WTC11 (cell line): Measurements from ENCODE around the gene ASCC1.

ENCODE experiments used
- TCF7 ChIP-seq: sonication (generic); formaldehyde crosslinking; IDR thresholded peaks from 2 replicates; pipeline ENCODE4 v1.8.0; 2022; ENCODE audit warnings: mild to moderate bottlenecking, low read depth, missing genetic modification reagents, moderate library complexity
- TF ChIP-seq, protein P1 (sequence below): sonication (generic); formaldehyde crosslinking; IDR thresholded peaks from 2 replicates; pipeline ENCODE4 v1.8.0; 2023; ENCODE audit warnings: mild to moderate bottlenecking, missing genetic modification reagents
- TF ChIP-seq, protein P2 (sequence below): fragments of 200-600 bp; IDR thresholded peaks from 2 replicates; pipeline ENCODE4 v1.8.0; 2022; ENCODE audit warnings: antibody characterized with exemption
- TF ChIP-seq, protein P3 (sequence below): sonication (generic); formaldehyde crosslinking; IDR thresholded peaks from 2 replicates; pipeline ENCODE4 v1.8.0; 2023; ENCODE audit warnings: missing genetic modification reagents, mild to moderate bottlenecking, borderline replicate concordance
- TF ChIP-seq, protein P4 (sequence below): sonication (generic); formaldehyde crosslinking; IDR thresholded peaks from 2 replicates; pipeline ENCODE4 v1.8.0; 2022; ENCODE audit warnings: mild to moderate bottlenecking, missing genetic modification reagents
- TF ChIP-seq, protein P5 (sequence below): fragments of 250-450 bp; sonication (Bioruptor Pico); IDR thresholded peaks from 2 replicates; pipeline ENCODE4 v2.1.2; 2022; ENCODE audit warnings: mild to moderate bottlenecking, moderate library complexity

DNA sequence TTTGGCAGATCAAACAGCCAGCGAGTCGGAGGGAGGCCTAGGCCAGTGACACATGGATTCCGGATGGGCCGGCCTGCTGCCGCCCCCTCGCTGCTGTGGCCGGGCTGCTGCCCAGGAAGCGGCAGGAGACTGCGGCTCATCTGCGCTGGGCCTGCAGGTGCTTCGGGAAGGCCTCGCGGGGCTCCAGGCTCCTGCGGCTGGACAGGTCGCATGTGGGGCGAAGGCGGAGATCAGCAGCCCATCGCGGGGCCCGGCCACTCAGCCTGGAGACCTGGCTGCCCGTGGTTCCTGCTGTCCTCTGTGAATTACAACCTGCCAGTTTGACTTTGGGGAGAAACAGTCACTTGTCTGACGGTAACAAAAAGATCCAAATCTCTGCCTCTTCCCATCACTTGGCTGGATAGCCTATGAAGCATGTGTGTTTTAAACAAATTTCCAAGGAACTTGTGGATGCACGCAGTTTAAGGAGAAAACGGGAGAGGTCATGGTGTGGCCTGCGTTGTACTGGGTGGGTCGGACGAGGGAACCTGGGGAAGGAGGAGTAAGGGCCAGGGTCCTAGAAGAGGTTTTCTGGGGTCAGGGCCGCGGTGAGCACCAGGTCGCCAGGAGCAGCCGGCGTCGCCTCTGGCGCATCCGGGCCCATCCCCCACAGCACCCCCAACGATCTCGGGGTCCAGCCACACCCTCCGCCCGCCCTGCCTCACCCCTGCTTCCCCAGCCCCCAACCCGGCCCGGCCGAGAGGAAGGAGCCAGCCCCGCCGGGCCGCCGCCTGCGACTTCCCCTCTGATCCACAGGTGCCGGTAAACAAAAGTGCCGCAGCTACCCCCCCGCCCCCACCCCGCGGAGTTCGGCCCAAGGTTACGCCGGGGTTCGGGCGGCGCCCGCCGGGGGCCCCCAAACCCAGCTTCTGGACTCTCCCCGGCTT, 129.3 kb downstream of the ASCC1 start:
- TF ChIP-seq, protein P1, sequence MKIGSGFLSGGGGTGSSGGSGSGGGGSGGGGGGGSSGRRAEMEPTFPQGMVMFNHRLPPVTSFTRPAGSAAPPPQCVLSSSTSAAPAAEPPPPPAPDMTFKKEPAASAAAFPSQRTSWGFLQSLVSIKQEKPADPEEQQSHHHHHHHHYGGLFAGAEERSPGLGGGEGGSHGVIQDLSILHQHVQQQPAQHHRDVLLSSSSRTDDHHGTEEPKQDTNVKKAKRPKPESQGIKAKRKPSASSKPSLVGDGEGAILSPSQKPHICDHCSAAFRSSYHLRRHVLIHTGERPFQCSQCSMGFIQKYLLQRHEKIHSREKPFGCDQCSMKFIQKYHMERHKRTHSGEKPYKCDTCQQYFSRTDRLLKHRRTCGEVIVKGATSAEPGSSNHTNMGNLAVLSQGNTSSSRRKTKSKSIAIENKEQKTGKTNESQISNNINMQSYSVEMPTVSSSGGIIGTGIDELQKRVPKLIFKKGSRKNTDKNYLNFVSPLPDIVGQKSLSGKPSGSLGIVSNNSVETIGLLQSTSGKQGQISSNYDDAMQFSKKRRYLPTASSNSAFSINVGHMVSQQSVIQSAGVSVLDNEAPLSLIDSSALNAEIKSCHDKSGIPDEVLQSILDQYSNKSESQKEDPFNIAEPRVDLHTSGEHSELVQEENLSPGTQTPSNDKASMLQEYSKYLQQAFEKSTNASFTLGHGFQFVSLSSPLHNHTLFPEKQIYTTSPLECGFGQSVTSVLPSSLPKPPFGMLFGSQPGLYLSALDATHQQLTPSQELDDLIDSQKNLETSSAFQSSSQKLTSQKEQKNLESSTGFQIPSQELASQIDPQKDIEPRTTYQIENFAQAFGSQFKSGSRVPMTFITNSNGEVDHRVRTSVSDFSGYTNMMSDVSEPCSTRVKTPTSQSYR, result no peak; the same call in 1 of the 2 replicates
- TF ChIP-seq, protein P2, sequence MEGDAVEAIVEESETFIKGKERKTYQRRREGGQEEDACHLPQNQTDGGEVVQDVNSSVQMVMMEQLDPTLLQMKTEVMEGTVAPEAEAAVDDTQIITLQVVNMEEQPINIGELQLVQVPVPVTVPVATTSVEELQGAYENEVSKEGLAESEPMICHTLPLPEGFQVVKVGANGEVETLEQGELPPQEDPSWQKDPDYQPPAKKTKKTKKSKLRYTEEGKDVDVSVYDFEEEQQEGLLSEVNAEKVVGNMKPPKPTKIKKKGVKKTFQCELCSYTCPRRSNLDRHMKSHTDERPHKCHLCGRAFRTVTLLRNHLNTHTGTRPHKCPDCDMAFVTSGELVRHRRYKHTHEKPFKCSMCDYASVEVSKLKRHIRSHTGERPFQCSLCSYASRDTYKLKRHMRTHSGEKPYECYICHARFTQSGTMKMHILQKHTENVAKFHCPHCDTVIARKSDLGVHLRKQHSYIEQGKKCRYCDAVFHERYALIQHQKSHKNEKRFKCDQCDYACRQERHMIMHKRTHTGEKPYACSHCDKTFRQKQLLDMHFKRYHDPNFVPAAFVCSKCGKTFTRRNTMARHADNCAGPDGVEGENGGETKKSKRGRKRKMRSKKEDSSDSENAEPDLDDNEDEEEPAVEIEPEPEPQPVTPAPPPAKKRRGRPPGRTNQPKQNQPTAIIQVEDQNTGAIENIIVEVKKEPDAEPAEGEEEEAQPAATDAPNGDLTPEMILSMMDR, result no peak
- TF ChIP-seq, protein P3, sequence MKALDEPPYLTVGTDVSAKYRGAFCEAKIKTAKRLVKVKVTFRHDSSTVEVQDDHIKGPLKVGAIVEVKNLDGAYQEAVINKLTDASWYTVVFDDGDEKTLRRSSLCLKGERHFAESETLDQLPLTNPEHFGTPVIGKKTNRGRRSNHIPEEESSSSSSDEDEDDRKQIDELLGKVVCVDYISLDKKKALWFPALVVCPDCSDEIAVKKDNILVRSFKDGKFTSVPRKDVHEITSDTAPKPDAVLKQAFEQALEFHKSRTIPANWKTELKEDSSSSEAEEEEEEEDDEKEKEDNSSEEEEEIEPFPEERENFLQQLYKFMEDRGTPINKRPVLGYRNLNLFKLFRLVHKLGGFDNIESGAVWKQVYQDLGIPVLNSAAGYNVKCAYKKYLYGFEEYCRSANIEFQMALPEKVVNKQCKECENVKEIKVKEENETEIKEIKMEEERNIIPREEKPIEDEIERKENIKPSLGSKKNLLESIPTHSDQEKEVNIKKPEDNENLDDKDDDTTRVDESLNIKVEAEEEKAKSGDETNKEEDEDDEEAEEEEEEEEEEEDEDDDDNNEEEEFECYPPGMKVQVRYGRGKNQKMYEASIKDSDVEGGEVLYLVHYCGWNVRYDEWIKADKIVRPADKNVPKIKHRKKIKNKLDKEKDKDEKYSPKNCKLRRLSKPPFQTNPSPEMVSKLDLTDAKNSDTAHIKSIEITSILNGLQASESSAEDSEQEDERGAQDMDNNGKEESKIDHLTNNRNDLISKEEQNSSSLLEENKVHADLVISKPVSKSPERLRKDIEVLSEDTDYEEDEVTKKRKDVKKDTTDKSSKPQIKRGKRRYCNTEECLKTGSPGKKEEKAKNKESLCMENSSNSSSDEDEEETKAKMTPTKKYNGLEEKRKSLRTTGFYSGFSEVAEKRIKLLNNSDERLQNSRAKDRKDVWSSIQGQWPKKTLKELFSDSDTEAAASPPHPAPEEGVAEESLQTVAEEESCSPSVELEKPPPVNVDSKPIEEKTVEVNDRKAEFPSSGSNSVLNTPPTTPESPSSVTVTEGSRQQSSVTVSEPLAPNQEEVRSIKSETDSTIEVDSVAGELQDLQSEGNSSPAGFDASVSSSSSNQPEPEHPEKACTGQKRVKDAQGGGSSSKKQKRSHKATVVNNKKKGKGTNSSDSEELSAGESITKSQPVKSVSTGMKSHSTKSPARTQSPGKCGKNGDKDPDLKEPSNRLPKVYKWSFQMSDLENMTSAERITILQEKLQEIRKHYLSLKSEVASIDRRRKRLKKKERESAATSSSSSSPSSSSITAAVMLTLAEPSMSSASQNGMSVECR, result no peak; the same call in 1 of the 2 replicates
- TF ChIP-seq, protein P4, sequence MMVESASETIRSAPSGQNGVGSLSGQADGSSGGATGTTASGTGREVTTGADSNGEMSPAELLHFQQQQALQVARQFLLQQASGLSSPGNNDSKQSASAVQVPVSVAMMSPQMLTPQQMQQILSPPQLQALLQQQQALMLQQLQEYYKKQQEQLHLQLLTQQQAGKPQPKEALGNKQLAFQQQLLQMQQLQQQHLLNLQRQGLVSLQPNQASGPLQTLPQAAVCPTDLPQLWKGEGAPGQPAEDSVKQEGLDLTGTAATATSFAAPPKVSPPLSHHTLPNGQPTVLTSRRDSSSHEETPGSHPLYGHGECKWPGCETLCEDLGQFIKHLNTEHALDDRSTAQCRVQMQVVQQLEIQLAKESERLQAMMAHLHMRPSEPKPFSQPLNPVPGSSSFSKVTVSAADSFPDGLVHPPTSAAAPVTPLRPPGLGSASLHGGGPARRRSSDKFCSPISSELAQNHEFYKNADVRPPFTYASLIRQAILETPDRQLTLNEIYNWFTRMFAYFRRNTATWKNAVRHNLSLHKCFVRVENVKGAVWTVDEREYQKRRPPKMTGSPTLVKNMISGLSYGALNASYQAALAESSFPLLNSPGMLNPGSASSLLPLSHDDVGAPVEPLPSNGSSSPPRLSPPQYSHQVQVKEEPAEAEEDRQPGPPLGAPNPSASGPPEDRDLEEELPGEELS (CRISPR knock-in tag), result no peak
- TF ChIP-seq, protein P5, sequence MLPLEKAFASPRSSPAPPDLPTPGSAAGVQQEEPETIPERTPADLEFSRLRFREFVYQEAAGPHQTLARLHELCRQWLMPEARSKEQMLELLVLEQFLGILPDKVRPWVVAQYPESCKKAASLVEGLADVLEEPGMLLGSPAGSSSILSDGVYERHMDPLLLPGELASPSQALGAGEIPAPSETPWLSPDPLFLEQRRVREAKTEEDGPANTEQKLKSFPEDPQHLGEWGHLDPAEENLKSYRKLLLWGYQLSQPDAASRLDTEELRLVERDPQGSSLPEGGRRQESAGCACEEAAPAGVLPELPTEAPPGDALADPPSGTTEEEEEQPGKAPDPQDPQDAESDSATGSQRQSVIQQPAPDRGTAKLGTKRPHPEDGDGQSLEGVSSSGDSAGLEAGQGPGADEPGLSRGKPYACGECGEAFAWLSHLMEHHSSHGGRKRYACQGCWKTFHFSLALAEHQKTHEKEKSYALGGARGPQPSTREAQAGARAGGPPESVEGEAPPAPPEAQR (CRISPR knock-in tag), result no peak
- no peak for TF ChIP-seq TCF7 (CRISPR knock-in tag)
